Cerebellar nuclear complex (tissue), 1 donor: Measurements from ENCODE around the gene ZFYVE1.
"Not testable (repeated sequence)": the region's sequence is repeated elsewhere in the genome, so short reads cannot be mapped to it uniquely, and the experiment has no call there.

Source experiments
- DNase-seq, 2 experiments: peaks; one replicate each; lab custom pipeline; 2025; lab: John Stamatoyannopoulos, UW

ZFYVE1 gene, protein sequence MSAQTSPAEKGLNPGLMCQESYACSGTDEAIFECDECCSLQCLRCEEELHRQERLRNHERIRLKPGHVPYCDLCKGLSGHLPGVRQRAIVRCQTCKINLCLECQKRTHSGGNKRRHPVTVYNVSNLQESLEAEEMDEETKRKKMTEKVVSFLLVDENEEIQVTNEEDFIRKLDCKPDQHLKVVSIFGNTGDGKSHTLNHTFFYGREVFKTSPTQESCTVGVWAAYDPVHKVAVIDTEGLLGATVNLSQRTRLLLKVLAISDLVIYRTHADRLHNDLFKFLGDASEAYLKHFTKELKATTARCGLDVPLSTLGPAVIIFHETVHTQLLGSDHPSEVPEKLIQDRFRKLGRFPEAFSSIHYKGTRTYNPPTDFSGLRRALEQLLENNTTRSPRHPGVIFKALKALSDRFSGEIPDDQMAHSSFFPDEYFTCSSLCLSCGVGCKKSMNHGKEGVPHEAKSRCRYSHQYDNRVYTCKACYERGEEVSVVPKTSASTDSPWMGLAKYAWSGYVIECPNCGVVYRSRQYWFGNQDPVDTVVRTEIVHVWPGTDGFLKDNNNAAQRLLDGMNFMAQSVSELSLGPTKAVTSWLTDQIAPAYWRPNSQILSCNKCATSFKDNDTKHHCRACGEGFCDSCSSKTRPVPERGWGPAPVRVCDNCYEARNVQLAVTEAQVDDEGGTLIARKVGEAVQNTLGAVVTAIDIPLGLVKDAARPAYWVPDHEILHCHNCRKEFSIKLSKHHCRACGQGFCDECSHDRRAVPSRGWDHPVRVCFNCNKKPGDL

DNA sequence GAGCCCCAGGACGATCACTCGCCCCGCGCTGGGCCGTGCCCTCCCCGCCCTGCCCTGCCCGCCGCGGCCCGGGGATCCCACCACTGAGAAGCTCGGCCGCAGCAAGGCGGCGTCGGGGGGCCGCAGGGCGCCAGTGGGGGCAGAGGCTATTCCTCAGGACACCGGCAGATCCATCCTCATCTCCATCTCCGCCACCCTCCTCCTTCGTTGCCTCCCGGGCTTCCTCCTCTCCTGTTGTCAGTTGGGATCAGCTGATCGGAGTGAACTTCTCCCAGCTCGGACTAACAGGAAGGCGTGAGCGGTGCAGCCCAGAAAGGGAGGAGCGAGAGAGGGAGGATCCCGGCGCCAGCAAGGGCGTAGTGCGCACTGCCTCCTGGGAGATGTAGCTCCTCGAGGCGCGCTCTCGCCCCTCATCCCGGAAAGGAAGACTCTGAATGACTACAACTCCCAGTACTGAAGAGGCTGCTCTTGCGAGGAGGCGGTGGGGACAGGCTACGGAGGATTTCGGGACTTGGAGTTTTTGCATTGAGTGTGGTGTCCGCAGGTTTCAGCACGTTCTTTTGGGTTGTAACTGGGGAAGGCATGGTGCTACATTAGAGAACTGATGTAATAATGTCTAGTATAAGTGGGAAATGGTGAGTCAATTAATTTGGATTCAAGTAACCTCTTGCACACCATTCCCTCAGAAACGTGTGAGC is at the start of gene ZFYVE1:
TSS of gene ZFYVE1 (minus strand) at position 262 of the 698 bp plus-strand sequence. CDS start 2,598 bp downstream, outside the sequence.
- DNase-seq, result peak; percentile 87 to 95

DNA sequence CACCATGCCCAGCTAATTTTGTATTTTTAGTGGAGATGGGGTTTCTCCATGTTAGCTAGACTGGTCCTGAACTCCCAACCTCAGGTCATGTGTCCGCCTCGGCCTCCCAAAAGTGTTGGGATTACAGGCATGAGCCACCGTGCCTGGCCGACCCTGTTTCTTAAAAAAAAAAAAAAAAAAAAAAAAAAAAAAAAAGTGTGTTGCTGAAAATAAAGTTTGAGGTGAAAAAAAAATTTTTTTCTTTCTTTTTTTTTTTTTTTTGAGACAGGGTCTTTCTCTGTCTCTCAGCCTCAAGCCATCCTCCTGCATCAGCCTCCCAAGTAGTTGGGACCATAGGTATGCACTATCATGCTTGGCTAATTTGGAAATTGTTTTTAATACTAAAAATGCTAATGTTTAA is 42.7 kb upstream of the ZFYVE1 start:
- no peak for DNase-seq

DNA sequence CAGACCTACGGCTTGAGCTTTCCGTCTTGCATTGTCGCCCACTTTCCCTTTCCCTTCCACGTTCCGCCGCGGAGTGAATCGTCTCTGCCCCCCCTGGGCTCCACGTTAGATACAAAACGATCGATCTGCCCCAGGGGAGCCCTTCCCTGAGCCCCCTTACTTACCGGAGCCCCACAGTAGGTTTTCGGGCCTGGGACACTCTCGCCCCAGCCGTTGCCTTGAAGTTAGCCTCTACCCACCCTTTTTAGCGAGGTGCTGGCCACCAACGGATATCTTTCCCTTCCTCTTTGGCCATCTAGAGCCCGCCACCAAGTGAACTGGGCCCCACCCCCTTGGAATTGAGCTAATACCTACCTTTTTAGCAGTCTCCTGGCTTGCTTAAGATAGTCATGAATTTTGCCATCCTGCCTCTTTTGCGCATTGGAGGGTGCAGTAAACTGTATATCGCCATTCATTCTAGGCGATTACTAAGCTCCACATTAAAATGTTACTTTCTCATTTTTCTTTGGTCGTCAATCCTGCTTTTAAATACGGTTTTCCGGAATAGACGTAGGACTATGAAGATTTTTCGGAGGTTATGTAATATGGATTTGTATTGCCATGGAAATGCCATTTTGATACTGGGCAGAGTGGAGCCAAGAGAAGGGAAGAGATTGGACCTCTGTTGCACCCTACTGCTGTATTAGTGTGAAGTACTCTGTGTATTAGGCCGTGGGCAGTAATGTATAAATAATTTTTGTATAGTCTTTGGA is 32.2 kb upstream of the ZFYVE1 start:
- DNase-seq, result no peak

DNA sequence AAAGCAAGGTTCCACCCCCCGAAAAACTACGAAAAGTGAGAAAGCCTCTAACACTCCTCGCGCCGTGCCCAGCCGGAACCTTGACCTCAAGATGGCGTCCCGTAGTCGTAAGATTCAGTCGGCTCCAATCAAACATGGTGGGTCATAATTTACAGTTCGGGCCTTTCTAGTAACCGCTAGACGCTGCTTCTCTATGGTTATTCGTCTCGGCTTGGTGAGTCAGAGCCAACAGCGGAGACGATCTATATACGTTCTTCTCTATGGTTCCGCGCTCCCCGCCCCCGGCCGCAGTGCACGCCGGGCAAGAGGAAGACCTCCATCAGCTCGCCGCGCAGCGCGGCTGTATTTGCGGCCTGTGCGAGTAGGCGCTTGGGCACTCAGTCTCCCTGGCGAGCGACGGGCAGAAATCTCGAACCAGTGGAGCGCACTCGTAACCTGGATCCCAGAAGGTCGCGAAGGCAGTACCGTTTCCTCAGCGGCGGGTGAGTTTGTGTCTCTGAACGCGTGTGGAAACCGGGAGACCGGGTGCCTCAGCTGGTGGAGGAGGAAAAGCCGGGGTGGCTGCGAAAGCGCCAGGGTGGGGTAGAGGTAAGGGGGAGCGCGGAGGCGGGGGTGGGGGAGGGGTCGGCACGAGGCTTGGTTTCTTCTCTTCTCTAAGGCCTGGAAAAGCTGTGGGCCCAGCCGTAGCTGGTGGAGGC is 31.5 kb upstream of the ZFYVE1 start, which contains the start of gene RBM25:
TSS of gene RBM25 (plus strand) at position 311 of the 698 bp plus-strand sequence. CDS start 13,108 bp downstream, outside the sequence.
- DNase-seq, result peak; percentile 88 to 92

DNA sequence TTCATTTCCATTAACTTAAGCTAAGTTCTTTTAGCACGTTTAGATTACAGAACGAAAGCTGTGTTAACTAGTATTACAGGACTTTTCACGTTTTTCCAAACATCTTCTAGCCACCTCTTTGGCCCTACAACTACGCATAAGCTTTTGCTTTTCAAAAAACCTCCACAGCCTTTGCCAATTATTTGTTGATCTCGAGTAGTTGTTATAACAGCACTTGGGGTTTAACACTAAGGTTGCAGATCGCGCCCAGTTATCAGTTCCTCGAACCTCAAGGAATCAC is 31.0 kb upstream of the ZFYVE1 start:
- DNase-seq, result no peak

DNA sequence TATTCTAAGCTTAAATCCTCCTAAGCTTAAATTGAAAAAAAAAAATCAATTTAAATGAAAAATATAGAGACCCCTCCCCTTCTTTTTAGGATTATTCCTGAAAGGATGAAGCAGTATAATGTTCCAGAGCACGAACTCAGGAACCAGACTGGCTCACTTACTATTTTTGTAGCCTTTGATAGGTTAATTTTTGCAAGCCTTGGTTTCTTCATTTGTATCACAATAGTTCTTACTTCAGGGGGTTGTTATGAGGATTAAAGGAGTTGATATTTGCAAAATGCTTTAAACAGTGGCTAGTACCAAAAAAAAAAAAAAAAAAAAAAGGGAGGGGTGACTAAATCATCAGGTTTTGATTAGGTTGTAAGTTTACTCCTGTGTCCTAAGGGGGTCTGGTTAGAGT is 28.3 kb upstream of the ZFYVE1 start:
- no peak for DNase-seq

DNA sequence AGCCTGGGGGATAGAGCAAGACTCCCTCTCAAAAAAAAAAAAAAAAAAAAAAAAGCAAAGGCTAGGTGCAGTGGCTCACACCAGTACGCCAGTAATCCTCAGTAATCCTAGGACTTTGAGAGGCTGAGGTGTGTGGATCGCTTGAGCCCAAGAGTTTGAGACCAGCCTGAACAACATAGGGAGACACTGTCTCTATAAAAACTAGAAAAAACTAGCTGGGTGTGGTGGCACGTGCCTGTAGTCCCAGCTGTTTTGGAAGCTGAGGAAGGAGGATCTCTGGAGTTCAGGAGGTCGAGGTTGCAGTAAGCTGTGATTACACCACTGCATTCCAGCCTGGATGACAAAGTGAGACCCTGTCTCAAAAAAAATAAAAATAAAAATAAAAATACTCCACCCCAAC is 22.5 kb upstream of the ZFYVE1 start:
- DNase-seq, result no peak

DNA sequence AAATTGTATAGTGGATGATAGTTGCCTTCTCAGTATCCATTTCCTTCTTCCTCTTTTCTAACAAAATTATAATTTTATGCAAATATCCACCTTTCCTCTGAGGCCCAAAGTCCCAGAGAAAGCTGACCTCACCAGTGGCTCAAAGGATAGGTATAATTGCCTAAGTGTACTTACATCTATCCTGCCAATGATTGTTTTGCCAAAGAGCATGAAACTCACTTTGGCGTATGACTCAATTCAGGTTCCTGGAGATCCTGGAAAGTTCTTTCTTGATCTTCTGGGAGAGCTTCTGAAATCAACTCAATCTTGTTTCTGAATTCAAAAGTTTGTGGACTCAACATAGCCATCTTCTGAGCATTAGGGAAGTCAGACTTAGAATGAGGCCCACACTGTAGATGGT is 20.9 kb upstream of the ZFYVE1 start:
- DNase-seq, result no peak

DNA sequence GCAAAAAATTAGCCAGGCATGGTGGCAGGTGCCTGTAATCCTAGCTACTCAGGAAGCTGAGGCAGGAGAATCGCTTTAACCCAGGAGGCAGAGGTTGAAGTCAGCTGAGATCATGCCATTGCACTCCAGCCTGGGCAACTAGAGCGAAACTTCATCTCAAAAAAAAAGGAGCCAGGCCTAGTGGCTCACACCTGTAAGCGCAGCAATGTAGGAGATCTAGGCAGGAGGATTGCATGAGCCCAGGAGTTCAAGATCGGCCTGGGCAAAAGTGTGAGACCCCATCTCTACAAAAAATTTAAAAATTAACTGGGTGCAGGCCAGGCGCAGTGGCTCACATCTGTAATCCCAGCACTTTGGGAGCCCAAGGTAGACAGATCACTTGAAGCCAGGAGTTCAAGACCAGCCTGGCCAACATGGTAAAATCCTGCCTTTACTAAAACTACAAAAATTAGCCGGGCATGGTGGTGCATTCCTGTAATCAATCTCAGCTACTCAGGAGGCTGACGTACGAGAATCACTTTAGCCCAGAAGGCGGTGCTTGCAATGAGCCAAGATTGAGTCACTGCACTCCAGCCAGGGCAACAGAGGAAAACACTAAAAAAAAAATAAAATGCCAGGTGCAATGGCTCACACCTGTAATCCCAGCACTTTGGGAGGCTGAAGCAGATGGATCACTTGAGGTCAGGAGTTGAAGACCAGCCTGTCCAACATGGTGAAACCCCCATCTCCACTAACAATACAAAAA is 10.0 kb upstream of the ZFYVE1 start:
- not testable (repeated sequence) for DNase-seq

DNA sequence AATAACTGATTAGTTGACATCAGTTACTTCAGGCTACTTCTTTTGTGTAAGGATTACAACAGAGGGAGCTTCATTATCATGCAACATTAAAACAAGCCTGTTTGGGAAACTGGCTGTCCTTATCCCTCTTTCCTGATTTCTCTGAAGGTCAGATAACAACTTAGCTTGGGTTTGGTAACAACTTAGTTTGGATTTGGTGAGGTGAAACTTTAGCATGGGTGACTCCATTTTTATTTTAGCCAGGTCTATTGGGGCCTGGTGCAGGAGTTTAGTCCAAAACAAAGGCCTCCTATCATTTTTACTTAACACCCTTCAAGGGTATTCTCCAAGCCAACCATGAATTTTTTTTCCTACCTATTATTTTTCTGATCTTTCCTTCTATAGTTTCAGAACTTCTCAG is 1.1 kb upstream of the ZFYVE1 start:
- DNase-seq, result no peak

DNA sequence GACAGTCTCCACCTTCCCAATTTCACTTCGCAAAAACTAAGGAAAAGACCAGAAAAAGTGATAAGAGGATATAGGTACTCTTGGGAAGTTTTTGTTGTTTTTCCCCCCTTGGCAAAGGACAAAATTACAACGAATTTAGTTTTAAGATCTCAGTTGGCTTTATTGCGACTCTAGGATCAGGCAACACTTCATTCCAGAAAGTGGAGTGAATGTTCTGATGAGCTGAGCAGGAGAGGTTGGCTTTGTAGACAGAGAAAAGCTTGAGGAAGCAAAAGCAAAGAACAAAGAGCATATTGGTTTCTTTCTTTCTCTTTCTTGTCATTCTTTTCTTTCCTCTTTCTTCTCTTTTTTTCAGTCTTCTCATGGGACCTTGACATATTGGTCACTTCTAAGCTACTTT is 640 bp upstream of the ZFYVE1 start:
- DNase-seq, result no peak

DNA sequence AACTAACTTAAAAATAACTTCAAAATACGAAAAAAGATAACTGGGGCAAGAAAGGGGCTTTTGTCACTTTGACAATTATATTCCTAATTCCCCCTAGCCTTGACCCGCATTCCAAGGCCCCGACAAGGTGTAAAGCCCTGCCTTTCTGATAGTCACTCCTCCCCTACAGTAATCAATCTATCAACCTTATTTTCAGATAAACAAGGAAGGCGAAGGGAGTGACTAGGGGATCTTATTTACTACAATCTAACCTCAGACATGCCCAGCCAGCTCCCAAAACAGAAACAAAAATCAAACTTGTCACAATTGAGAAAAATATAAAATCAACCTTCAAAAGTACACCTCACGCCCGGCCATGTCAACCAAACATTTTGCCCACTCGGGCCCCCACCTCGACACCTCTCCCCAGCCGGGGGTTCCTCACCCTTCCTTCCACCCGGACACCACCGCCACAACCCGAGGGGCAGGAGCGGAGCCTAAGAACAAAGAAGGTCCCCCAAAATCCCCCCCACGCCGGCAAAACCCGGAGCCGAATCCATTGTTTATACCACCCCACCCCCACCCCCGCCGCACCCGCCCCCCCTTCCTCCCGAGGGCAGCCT is 562 bp downstream of the ZFYVE1 start:
- no peak for DNase-seq

DNA sequence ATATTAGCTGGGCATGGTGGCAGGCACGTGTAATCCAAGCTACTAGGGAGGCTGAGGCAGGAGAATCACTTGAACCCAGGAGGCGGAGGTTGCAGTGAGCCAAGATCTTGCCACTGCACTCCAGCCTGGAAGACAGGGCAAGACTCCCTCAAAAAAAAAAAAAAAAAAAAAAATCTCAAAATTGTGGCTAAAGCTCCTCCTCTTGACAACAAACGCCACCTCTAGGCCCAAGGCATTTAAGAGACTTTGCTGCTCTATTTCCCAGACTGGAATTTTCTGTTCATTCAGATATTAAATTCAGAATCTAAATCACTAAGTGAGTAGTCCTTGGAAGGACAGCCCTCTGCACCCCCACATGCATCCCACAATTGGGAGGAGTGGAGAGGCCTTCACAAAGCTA is 1.4 kb downstream of the ZFYVE1 start:
- DNase-seq, result no peak

DNA sequence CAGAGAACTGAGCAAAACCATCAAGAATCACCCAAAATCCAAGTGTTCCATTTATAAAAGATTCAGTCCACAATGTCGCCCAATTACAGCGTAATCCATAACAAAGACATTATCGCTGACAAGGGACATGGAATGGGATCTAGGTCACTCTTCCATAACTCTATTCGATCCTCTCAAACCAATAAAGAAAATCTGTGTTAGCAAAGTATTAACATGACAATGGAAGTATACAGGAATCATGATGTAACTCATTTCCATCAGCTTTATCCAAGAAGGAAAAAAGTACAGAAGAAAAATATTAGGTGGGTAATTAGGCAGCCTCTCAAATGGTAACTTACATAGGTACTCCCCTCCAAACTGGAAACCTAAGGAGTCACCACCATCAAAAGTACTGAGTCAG is 4.9 kb downstream of the ZFYVE1 start:
- DNase-seq, result no peak

DNA sequence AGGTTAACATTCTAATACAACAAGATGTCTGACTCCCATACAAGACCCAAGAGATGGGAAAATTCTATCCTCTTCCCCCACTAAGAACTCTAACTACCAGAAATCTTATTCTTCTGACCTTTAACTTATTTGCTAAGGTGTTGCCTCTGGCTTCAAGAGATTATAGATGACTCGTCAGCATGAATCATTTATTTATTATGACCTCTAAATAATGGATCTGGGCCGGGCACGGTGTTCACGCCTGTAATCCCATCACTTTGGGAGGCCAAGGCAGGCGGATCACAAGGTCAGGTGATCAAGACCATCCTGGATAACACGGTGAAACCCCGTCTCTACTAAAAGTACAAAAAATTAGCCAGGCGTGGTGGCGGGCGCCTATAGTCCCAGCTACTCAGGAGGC is 10.9 kb downstream of the ZFYVE1 start:
- DNase-seq, result not testable (repeated sequence)

DNA sequence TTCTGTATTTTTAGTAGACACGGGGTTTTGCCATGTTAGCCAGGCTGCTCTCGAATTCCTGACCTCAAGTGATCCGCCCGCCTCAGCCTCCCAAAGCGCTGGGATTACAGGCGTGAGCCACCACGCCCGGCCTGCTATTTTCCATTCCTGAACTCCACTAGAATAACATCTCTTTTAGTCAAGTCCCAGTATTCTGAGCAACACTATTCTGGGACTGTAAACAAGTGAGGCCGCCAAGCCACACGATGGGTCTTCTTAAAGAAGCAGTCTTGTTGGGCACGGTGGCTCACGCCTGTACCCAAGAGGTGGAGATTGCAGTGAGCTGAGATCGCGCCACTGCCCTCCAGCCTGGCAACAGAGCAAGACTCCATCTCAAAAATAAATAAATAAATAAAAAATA is 11.4 kb downstream of the ZFYVE1 start:
- DNase-seq, result not testable (repeated sequence)

DNA sequence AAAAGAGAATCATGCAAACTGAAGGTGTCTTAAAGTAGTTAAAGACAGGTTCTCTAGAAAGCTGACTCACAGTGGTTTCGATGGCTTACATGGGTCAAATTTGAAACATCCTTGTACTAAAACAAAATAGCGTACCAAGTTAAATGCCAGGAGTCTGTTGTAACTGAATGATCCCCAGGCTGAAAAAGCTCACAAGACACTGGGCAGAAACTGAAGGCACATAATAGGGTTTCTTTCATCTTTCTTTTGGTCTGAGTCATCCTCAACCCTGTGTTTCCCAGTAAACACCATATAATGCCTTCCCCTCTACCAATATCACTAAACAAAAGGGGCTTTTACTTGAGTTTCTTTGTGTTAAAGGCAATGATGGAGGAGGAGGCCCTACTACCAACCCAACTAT is 12.8 kb downstream of the ZFYVE1 start:
- DNase-seq, result no peak

DNA sequence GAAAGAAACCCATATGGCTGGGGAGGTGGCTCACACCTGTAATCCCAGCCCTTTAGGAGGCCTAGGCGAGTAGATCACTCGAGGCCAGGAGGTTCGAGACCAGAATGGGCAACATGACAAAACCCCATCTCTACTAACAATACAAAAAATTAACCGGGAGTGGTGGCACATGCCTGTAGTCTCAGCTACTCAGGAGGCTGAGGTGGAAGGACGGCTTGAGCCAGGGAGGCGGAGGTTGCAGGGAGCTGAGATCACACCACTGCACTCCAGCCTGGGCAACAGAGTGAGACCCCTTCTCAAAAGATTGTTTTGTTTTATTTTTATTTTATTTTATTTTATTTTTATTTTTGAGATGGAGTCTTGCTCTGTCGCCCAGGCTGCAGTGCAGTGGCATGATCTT is 15.7 kb downstream of the ZFYVE1 start:
- DNase-seq, result not testable (repeated sequence)

DNA sequence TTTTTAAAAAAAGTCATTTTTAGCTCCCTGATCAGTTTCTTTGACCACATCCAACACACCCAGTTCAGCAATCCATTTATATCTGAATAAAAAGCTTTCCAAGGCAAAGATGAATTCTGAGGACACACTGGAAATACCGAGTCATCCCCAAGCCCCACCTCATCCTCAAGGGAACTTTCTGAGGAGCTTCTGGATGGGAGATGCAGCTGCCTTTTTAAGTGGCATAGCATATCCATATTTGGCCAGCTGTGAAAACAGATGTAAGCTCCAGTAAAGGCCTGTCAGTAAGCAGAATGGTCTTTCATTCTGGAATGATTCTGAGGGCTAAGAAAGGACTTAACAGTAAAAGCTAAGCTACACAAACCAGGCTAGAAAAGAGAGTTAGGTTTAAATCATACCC is 18.4 kb downstream of the ZFYVE1 start:
- no peak for DNase-seq

DNA sequence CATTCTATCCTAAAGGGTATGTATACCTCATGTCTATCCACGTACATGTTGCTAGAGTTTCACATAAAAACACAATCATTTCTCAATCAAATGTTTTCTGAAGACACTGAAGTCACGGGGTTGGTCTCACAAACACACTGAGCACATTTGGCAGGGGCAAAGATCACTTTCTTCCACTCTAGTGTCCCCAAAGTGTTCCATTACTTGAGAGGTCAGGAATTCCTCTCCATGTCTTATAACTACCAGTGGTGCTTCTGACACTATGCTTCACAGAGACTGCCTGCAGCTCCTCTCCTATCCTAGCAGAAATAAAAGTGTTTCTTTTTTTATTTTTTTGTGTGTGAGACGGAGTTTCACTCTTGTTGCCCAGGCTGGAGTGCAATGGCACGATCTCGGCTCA is 19.1 kb downstream of the ZFYVE1 start:
- no peak for DNase-seq
